K562 (cell line): ENCODE data around the gene GPX6. TPM values are rescaled to one million over a fixed set of nuclear protein-coding genes. Genes with fewer than 3 reads are reported as not detected.
A peak's percentile ranks its signal among the peaks of the same experiment; 100 is the strongest.

Experiments used
- EGR1 ChIP-seq: fragments of 450-650 bp; conservative IDR thresholded peaks from 2 replicates; pipeline ENCODE4 v1.6.1; 2017; ENCODE audit warnings: mild to moderate bottlenecking
- FOXK1 ChIP-seq: sonication (generic); formaldehyde crosslinking; IDR thresholded peaks from 2 replicates; pipeline ENCODE4 v1.8.0; 2022; ENCODE audit warnings: missing genetic modification reagents, mild to moderate bottlenecking, borderline replicate concordance
- GABPB1 ChIP-seq: sonication (generic); formaldehyde crosslinking; IDR thresholded peaks from 2 replicates; pipeline ENCODE4 v1.8.0; 2022; ENCODE audit warnings: mild to moderate bottlenecking, missing genetic modification reagents
- ILK ChIP-seq: fragments of 450-650 bp; IDR thresholded peaks from 2 replicates; pipeline ENCODE4 v1.6.1; 2016; ENCODE audit warnings: missing genetic modification characterization, low read depth, mild to moderate bottlenecking, missing compliant biosample characterization, moderate library complexity, borderline replicate concordance
- MTF1 ChIP-seq: fragments of 250-450 bp; sonication (Bioruptor Pico); IDR thresholded peaks from 2 replicates; pipeline ENCODE4 v1.9.0; 2021; ENCODE audit warnings: moderate library complexity, mild to moderate bottlenecking, inconsistent platforms, borderline replicate concordance
- RAD51 ChIP-seq: fragments of 450-650 bp; IDR thresholded peaks from 2 replicates; pipeline ENCODE4 v1.7.1; 2016; ENCODE audit warnings: low read depth, mild to moderate bottlenecking, borderline replicate concordance
- RBM22 ChIP-seq: fragments of 200-400 bp; formaldehyde crosslinking; IDR thresholded peaks from 2 replicates; pipeline ENCODE4 v1.6.1; 2018; ENCODE audit warnings: low read length, low read depth; ENCODE audit not compliant: poor library complexity, severe bottlenecking
- RFX7 ChIP-seq: fragments of 250-450 bp; sonication (Bioruptor Pico); IDR thresholded peaks from 2 replicates; pipeline ENCODE4 v1.5.1; 2021; ENCODE audit warnings: mild to moderate bottlenecking
- SIRT6 ChIP-seq: IDR thresholded peaks from one replicate; pipeline ENCODE4 v1.6.1; 2012; ENCODE audit warnings: low read depth, mild to moderate bottlenecking, control low read depth, inconsistent platforms, low read length, moderate library complexity
- SIX5 ChIP-seq, 2 experiments: IDR thresholded peaks; 2 replicates each; pipeline ENCODE4 v1.6.1; 2011; ENCODE audit warnings: low read length in 2 of 2, borderline replicate concordance in 1 of 2, low read depth in 1 of 2, mild to moderate bottlenecking in 1 of 2, moderate library complexity in 1 of 2; ENCODE audit not compliant: insufficient read depth in 1 of 2
- SMARCA4 ChIP-seq: fragments of 450-650 bp; IDR thresholded peaks from 2 replicates; pipeline ENCODE4 v1.6.1; 2016
- SMARCA5 ChIP-seq: fragments of 450-650 bp; IDR thresholded peaks from 2 replicates; pipeline ENCODE4 v1.6.1; 2016
- SOX6 ChIP-seq: fragments of 450-650 bp; IDR thresholded peaks from 2 replicates; pipeline ENCODE4 v1.6.1; 2014; ENCODE audit warnings: mild to moderate bottlenecking
- TAF15 ChIP-seq: fragments of 200-400 bp; formaldehyde crosslinking; IDR thresholded peaks from 2 replicates; pipeline ENCODE4 v1.6.1; 2017; ENCODE audit warnings: mild to moderate bottlenecking, low read depth, low read length, moderate library complexity
- TEAD4 ChIP-seq, 2 experiments: sonication (generic) in 1 of 2; formaldehyde crosslinking in 1 of 2; IDR thresholded peaks; 2 replicates each; pipeline versions ENCODE4 v1.6.1 to v1.8.0; 2012 to 2022; ENCODE audit warnings: borderline replicate concordance in 1 of 2, inconsistent platforms in 1 of 2, low read length in 1 of 2, mild to moderate bottlenecking in 1 of 2, missing genetic modification reagents in 1 of 2
- TGIF2 ChIP-seq: sonication (generic); formaldehyde crosslinking; IDR thresholded peaks from 2 replicates; pipeline ENCODE4 v1.8.1; 2022; ENCODE audit warnings: mild to moderate bottlenecking, missing genetic modification reagents, moderate library complexity
- ZNF133 ChIP-seq: fragments of 250-450 bp; sonication (Bioruptor Pico); IDR thresholded peaks from 2 replicates; pipeline ENCODE4 v1.4.0; 2020; ENCODE audit warnings: mild to moderate bottlenecking
- ZNF140 ChIP-seq: fragments of 250-450 bp; sonication (Bioruptor Pico); IDR thresholded peaks from 2 replicates; pipeline ENCODE4 v1.8.0; 2021; ENCODE audit warnings: moderate library complexity, mild to moderate bottlenecking, inconsistent platforms
- ZNF408 ChIP-seq: fragments of 250-450 bp; sonication (Bioruptor Pico); IDR thresholded peaks from 2 replicates; pipeline ENCODE4 v1.4.0; 2020; ENCODE audit warnings: low read depth, mild to moderate bottlenecking, moderate library complexity
- ZNF436 ChIP-seq: fragments of 250-450, 450-650 bp; sonication (Bioruptor Pico); formaldehyde crosslinking; IDR thresholded peaks from 2 replicates; pipeline ENCODE4 v1.7.0; 2020; ENCODE audit warnings: mild to moderate bottlenecking
- polyA plus RNA-seq, 8 experiments: library from polyadenylated mRNA; depleted of rRNA in 4 of 8; stranded (reverse) in 5 of 8; unstranded in 3 of 8; fragments of >200 nt; fragmentation: Nextera tagmentation in 2 of 8; fragmentation: Illumina TruSeq in 1 of 8; extraction: Ambion mirVana in 2 of 8; extraction: Trizol in 1 of 8; gene quantifications; 2 replicates each; pipeline versions ENCODE4 v1.2.1 to v1.2.3, GENCODE V29; 2011 to 2014; ENCODE audit warnings: inconsistent platforms in 1 of 8, missing spikeins in 1 of 8
- total RNA-seq, 7 experiments: library from RNA; depleted of rRNA in 6 of 7; stranded (reverse); fragments of >200 nt in 6 of 7; fragmentation: Illumina TruSeq in 2 of 7; extraction: Trizol in 2 of 7; gene quantifications; 2 replicates each; pipeline versions ENCODE4 v1.2.1 to v1.2.3, GENCODE V29; 2011 to 2021; ENCODE audit warnings: low replicate concordance in 1 of 7
- TF ChIP-seq, protein P1 (sequence below): fragments of 450-650 bp; IDR thresholded peaks from 2 replicates; pipeline ENCODE4 v1.6.1; 2017; ENCODE audit warnings: antibody characterized with exemption
- TF ChIP-seq, protein P2 (sequence below): fragments of 250-450 bp; sonication (Bioruptor Pico); IDR thresholded peaks from 2 replicates; pipeline ENCODE4 v1.4.0; 2020; ENCODE audit warnings: mild to moderate bottlenecking
- TF ChIP-seq, protein P3 (sequence below): fragments of 450-650 bp; IDR thresholded peaks from 2 replicates; pipeline ENCODE4 v1.6.1; 2016; ENCODE audit warnings: low read depth, mild to moderate bottlenecking, moderate library complexity

GPX6 gene
- total and polyA plus RNA-seq, 9 of the 15 experiments (the other 6 are each of a cell fraction or from before 2014, with no cell fraction given), result not detected

DNA sequence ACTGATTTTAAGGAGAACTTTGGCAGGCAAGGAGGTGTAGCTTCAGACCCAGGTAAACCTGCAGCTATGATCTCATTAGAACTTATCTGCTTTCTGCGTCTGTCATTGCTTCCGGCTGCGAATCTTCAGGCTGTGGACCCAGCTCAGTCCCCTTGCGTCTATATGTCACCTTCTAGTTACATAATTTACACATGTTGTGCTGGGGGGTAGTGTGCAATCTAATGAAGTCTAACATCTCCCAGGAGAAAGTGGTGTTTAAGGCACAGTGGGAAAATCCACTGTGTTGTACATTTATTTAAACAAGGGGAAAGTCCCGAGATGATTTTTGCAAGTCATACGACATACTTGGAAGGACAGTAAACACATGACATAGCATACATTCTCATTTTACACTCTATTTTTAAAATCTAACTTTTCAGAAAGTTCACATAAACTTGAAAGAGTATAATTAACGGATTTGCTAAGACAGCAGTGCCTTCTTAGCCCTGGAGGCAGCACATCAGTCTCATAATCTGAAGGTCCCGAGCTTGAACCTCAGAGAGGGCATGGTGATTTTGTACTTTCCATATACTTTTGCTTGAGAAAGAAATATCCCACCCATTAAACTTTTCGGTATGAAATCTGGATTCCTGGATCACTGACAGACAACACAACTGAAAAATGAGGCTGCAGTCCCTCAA, 35.2 kb downstream of the GPX6 start (continued):
- TF ChIP-seq SOX6, result peak; percentile 63
- TF ChIP-seq TGIF2 (CRISPR knock-in tag), result no peak
- no peak for TF ChIP-seq ZNF436
- TF ChIP-seq ZNF140 (CRISPR knock-in tag), result no peak
- TF ChIP-seq, protein P1, sequence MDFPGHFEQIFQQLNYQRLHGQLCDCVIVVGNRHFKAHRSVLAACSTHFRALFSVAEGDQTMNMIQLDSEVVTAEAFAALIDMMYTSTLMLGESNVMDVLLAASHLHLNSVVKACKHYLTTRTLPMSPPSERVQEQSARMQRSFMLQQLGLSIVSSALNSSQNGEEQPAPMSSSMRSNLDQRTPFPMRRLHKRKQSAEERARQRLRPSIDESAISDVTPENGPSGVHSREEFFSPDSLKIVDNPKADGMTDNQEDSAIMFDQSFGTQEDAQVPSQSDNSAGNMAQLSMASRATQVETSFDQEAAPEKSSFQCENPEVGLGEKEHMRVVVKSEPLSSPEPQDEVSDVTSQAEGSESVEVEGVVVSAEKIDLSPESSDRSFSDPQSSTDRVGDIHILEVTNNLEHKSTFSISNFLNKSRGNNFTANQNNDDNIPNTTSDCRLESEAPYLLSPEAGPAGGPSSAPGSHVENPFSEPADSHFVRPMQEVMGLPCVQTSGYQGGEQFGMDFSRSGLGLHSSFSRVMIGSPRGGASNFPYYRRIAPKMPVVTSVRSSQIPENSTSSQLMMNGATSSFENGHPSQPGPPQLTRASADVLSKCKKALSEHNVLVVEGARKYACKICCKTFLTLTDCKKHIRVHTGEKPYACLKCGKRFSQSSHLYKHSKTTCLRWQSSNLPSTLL, result no peak
- no peak for TF ChIP-seq RFX7 (CRISPR knock-in tag)
- peak; percentile 91 for TF ChIP-seq SMARCA4
- TF ChIP-seq, protein P2, sequence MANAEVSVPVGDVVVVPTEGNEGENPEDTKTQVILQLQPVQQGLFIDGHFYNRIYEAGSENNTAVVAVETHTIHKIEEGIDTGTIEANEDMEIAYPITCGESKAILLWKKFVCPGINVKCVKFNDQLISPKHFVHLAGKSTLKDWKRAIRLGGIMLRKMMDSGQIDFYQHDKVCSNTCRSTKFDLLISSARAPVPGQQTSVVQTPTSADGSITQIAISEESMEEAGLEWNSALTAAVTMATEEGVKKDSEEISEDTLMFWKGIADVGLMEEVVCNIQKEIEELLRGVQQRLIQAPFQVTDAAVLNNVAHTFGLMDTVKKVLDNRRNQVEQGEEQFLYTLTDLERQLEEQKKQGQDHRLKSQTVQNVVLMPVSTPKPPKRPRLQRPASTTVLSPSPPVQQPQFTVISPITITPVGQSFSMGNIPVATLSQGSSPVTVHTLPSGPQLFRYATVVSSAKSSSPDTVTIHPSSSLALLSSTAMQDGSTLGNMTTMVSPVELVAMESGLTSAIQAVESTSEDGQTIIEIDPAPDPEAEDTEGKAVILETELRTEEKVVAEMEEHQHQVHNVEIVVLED (CRISPR knock-in tag), result no peak
- peak; percentile 38; the same call in 1 of the 2 replicates for TF ChIP-seq GABPB1
- TF ChIP-seq FOXK1 (CRISPR knock-in tag), result no peak
- no peak for TF ChIP-seq ZNF133 (CRISPR knock-in tag)
- TF ChIP-seq TEAD4 (IDR thresholded peaks at IDR 0.05; ENCODE audit: low read length), result peak; percentile 85
- TF ChIP-seq TEAD4 (CRISPR knock-in tag; IDR thresholded peaks at IDR 0.05; ENCODE audit: borderline replicate concordance), result no peak
- no peak; the same call in 1 of the 2 replicates for TF ChIP-seq RAD51
- no peak for TF ChIP-seq ILK
- TF ChIP-seq, protein P3, sequence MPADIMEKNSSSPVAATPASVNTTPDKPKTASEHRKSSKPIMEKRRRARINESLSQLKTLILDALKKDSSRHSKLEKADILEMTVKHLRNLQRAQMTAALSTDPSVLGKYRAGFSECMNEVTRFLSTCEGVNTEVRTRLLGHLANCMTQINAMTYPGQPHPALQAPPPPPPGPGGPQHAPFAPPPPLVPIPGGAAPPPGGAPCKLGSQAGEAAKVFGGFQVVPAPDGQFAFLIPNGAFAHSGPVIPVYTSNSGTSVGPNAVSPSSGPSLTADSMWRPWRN, result no peak
- TF ChIP-seq EGR1, result no peak
- TF ChIP-seq RBM22, result no peak
- TF ChIP-seq TAF15, result no peak
- no peak for TF ChIP-seq ZNF408 (CRISPR knock-in tag)
- TF ChIP-seq SMARCA5, result no peak
- no peak for TF ChIP-seq SIRT6
- TF ChIP-seq SIX5 (IDR thresholded peaks at IDR 0.05; ENCODE audit: borderline replicate concordance in 1 of 2, insufficient read depth in 1 of 2, low read depth in 1 of 2, low read length in 2 of 2), result no peak
- no peak for TF ChIP-seq MTF1 (CRISPR knock-in tag)
